IMR-90 (cell line): ENCODE measurements around the gene INHBE. TPM values are rescaled to one million over a fixed set of nuclear protein-coding genes. Genes with fewer than 3 reads are reported as not detected.
A peak's percentile ranks its signal among the peaks of the same experiment; 100 is the strongest.

Experiments used
- ATAC-seq: fragments of 200-7000 bp; cut with Tn5 transposase; 2 replicates; pipeline ENCODE4 v1.9.1; 2020; ENCODE audit warnings: low read depth, mild to moderate bottlenecking, moderate library complexity
- BruUV-seq: library from RNA; stranded (reverse); fragments of 400-500 nt; replicated peaks from 2 replicates; lab custom pipeline; 2021; lab: Mats Ljungman, UMichigan
- CTCF ChIA-PET: fragments of 300-600 bp; formaldehyde crosslinking; extraction: SDS; loops from one replicate; lab custom pipeline; 2021; ENCODE audit warnings: antibody characterized with exemption; lab: Yijun Ruan, JAX
- POLR2A ChIA-PET: fragments of 300-600 bp; sonication (Branson Sonifier 250); formaldehyde crosslinking; loops from one replicate; lab custom pipeline; 2022; ENCODE audit warnings: antibody characterized with exemption; ENCODE audit not compliant: unreplicated experiment; lab: Charles Lee
- DNase-seq: peaks from one replicate; pipeline ENCODE4 v3.0.0; 2013
- H2AFZ ChIP-seq: replicated peaks from 2 replicates; pipeline ENCODE3; 2013; ENCODE audit warnings: low read length, mild to moderate bottlenecking; ENCODE audit not compliant: poor library complexity
- H2AK5ac ChIP-seq: 2 replicates; pipeline ENCODE4 v1.6.1; 2013; ENCODE audit warnings: low read depth, low read length, inconsistent platforms
- H2AK9ac ChIP-seq: replicated peaks from 2 replicates; pipeline ENCODE3; 2013; ENCODE audit warnings: mild to moderate bottlenecking, low read depth, low read length, moderate library complexity; ENCODE audit not compliant: poor library complexity
- H2BK120ac ChIP-seq: 2 replicates; pipeline ENCODE4 v1.6.1; 2013; ENCODE audit warnings: low read depth, low read length, inconsistent platforms
- H2BK15ac ChIP-seq: 3 replicates; pipeline ENCODE4 v1.6.1; 2013; ENCODE audit warnings: low read depth, low read length, inconsistent platforms
- H2BK20ac ChIP-seq: 2 replicates; pipeline ENCODE4 v1.6.1; 2013; ENCODE audit warnings: low read depth, mild to moderate bottlenecking, inconsistent platforms, low read length, moderate library complexity
- H2BK5ac ChIP-seq: 2 replicates; pipeline ENCODE4 v1.6.1; 2013; ENCODE audit warnings: mild to moderate bottlenecking, low read depth, low read length, inconsistent platforms; ENCODE audit not compliant: poor library complexity, severe bottlenecking
- H3K14ac ChIP-seq: replicated peaks from 2 replicates; pipeline ENCODE4 v1.6.1; 2013; ENCODE audit warnings: low read depth, low read length, inconsistent platforms
- H3K18ac ChIP-seq: 2 replicates; pipeline ENCODE4 v1.6.1; 2013; ENCODE audit warnings: low read depth, low read length, control low read depth
- H3K23ac ChIP-seq: 2 replicates; pipeline ENCODE4 v1.6.1; 2013; ENCODE audit warnings: low read depth, low read length, inconsistent platforms
- H3K27ac ChIP-seq: 2 replicates; pipeline ENCODE4 v1.5.1; 2013; ENCODE audit warnings: mild to moderate bottlenecking, control low read depth, low read length; ENCODE audit not compliant: insufficient read depth
- H3K27me3 ChIP-seq: 2 replicates; pipeline ENCODE4 v1.6.1; 2013; ENCODE audit warnings: low read length; ENCODE audit not compliant: control insufficient read depth, insufficient read depth
- H3K36me3 ChIP-seq: 2 replicates; pipeline ENCODE4 v1.6.1; 2013; ENCODE audit warnings: low read length, mixed read lengths; ENCODE audit not compliant: control insufficient read depth, insufficient read depth
- H3K4ac ChIP-seq: 2 replicates; pipeline ENCODE4 v1.6.1; 2013; ENCODE audit warnings: low read depth, low read length, inconsistent platforms
- H3K4me1 ChIP-seq: 2 replicates; pipeline ENCODE4 v1.6.1; 2013; ENCODE audit warnings: low read length, mixed read lengths; ENCODE audit not compliant: control insufficient read depth, insufficient read depth
- H3K4me2 ChIP-seq: 2 replicates; pipeline ENCODE4 v1.6.1; 2013; ENCODE audit warnings: low read depth, mild to moderate bottlenecking, control low read depth, low read length, moderate library complexity
- H3K4me3 ChIP-seq: 2 replicates; pipeline ENCODE4 v1.5.1; 2013; ENCODE audit warnings: low read depth, mild to moderate bottlenecking, control low read depth, low read length, moderate library complexity; ENCODE audit not compliant: insufficient read depth
- H3K56ac ChIP-seq: 2 replicates; pipeline ENCODE4 v1.6.1; 2013; ENCODE audit warnings: low read length, inconsistent platforms; ENCODE audit not compliant: insufficient read depth; ENCODE audit errors: extremely low read depth
- H3K79me1 ChIP-seq, 2 experiments: 2 replicates each; pipeline ENCODE4 v1.6.1; 2013; ENCODE audit warnings: low read length in 2 of 2, inconsistent platforms in 1 of 2, low read depth in 1 of 2
- H3K9ac ChIP-seq: 2 replicates; pipeline ENCODE4 v1.6.1; 2013; ENCODE audit warnings: low read depth, low read length, control low read depth
- H3K9me1 ChIP-seq: 2 replicates; pipeline ENCODE4 v1.6.1; 2013; ENCODE audit warnings: low read length, inconsistent platforms; ENCODE audit not compliant: insufficient read depth
- H3K9me3 ChIP-seq: 2 replicates; pipeline ENCODE4 v1.6.1; 2013; ENCODE audit warnings: low read length; ENCODE audit not compliant: control insufficient read depth, insufficient read depth
- H4K20me1 ChIP-seq: 2 replicates; pipeline ENCODE4 v1.6.1; 2013; ENCODE audit warnings: low read length, inconsistent platforms; ENCODE audit not compliant: insufficient read depth
- H4K5ac ChIP-seq: 2 replicates; pipeline ENCODE4 v1.6.1; 2013; ENCODE audit warnings: mild to moderate bottlenecking, low read depth, low read length, control low read depth
- H4K8ac ChIP-seq, 2 experiments: 2 replicates each; pipeline ENCODE4 v1.6.1; 2013; ENCODE audit warnings: low read depth in 2 of 2, low read length in 2 of 2, control low read depth in 1 of 2, inconsistent platforms in 1 of 2
- H4K91ac ChIP-seq: 2 replicates; pipeline ENCODE4 v1.6.1; 2013; ENCODE audit warnings: low read depth, low read length, inconsistent platforms; ENCODE audit not compliant: insufficient read depth
- RAD21 ChIP-seq: IDR thresholded peaks from 2 replicates; pipeline ENCODE4 v1.6.1; 2012; ENCODE audit warnings: low read length, improper control_type of control experiment
- WGBS, 2 experiments: methylation state at CpG; one replicate each; pipeline versions ENCODE4 v1.1.5 to v1.1.7; 2013; ENCODE audit warnings: missing lambda C conversion rate in 2 of 2; ENCODE audit not compliant: insufficient read length in 1 of 2; ENCODE audit errors: extremely low coverage in 2 of 2; 5-methylcytosine and 5-hydroxymethylcytosine counted together
- dilution Hi-C: fragments of 300-500 bp; cut with HindIII; formaldehyde crosslinking; loops from one replicate; pipeline ENCODE4 v1.14.3; 2018; ENCODE audit warnings: low sequenced_read_pairs; ENCODE audit not compliant: unreplicated experiment
- in situ Hi-C: fragments of 300-500 bp; cut with MboI; formaldehyde crosslinking; loops from 3 replicates; pipeline ENCODE4 v1.14.3; 2019; ENCODE audit warnings: low sequenced_read_pairs, inconsistent platforms, mixed read lengths
- intact Hi-C: fragments of 100-400 bp; cut with micrococcal nuclease; formaldehyde crosslinking; loops from 2 replicates; pipeline ENCODE4 v1.10.0; 2022
- polyA plus RNA-seq, 3 experiments: library from polyadenylated mRNA; depleted of rRNA; stranded (reverse); fragments of >200 nt; gene quantifications; 2 replicates each; pipeline ENCODE4 v1.2.3, GENCODE V29; 2012; ENCODE audit warnings: low replicate concordance in 1 of 3
- total RNA-seq: library from RNA; depleted of rRNA; stranded (reverse); fragments of >200 nt; gene quantifications from 2 replicates; pipeline ENCODE4 v1.2.3, GENCODE V29; 2012
- TF ChIP-seq, protein P1 (sequence below): fragments of 150-350 bp; IDR thresholded peaks from 2 replicates; pipeline ENCODE4 v1.6.1; 2017; ENCODE audit warnings: mild to moderate bottlenecking, antibody characterized with exemption, low read length, low read depth

Gene INHBE
- total and polyA plus RNA-seq, 2 of the 4 experiments (the other 2 are of a cell fraction): 0.90 to 1.7 TPM

DNA sequence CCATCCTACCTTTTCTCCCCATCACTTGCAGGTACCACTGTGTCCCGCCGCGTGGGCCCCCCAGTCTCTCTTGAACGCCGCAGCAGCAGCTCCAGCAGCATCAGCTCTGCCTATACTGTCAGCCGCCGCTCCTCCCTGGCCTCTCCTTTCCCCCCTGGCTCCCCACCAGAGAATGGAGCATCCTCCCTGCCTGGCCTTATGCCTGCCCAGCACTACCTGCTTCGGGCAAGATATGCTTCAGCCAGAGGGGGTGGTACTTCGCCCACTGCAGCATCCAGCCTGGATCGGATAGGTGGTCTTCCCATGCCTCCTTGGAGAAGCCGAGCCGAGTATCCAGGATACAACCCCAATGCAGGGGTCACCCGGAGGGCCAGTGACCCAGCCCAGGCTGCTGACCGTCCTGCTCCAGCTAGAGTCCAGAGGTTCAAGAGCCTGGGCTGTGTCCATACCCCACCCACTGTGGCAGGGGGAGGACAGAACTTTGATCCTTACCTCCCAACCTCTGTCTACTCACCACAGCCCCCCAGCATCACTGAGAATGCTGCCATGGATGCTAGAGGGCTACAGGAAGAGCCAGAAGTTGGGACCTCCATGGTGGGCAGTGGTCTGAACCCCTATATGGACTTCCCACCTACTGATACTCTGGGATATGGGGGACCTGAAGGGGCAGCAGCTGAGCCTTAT is 15.3 kb downstream of the INHBE start:
- H3K4ac ChIP-seq: no peak overlapping the region
- ChIA-PET CTCF (interaction anchor here (0.6 kb wide), 1 partner anchor 12 kb away, joined by 3 read pairs; no protein-coding TSS in a partner anchor), POLR2A (no interaction called here)
- 0 out of 2 replicates have a peak, but pooled peaks cover under 1% of the 10 kb centered on the region for H3K4me1 ChIP-seq
- peaks cover 42% of the 10 kb centered on the region for H3K27me3 ChIP-seq
- no peak overlapping the region for H2AFZ ChIP-seq
- DNase-seq: no peak
- H2BK15ac ChIP-seq: no peak overlapping the region
- intact Hi-C loops: no loop called here
- no peak overlapping the region for H2BK5ac ChIP-seq
- peaks cover 6% of the 10 kb centered on the region; the same call in 1 of the 2 replicates for H3K9me1 ChIP-seq
- no peak overlapping the region for H3K4me2 ChIP-seq
- no peak overlapping the region for H3K27ac ChIP-seq
- H3K9me3 ChIP-seq: no peaks in the 10 kb centered on the region; the same call in 1 of the 2 replicates
- H4K5ac ChIP-seq: no peak overlapping the region
- TF ChIP-seq, protein P1, sequence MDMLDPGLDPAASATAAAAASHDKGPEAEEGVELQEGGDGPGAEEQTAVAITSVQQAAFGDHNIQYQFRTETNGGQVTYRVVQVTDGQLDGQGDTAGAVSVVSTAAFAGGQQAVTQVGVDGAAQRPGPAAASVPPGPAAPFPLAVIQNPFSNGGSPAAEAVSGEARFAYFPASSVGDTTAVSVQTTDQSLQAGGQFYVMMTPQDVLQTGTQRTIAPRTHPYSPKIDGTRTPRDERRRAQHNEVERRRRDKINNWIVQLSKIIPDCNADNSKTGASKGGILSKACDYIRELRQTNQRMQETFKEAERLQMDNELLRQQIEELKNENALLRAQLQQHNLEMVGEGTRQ: no peak
- TF ChIP-seq RAD21: no peak
- no peak overlapping the region for H3K14ac ChIP-seq
- no peak overlapping the region for H3K9ac ChIP-seq
- H2BK20ac ChIP-seq: no peak overlapping the region
- no peak for ATAC-seq
- H3K79me1 ChIP-seq: no peaks in the 10 kb centered on the region
- H4K8ac ChIP-seq: no peak overlapping the region
- H3K23ac ChIP-seq: no peak overlapping the region
- H3K18ac ChIP-seq: no peak overlapping the region
- no TSS peak for BruUV-seq
- no peak overlapping the region for H3K4me3 ChIP-seq
- no peaks in the 10 kb centered on the region for H3K36me3 ChIP-seq
- no peak overlapping the region for H3K56ac ChIP-seq
- no peaks in the 10 kb centered on the region for H4K20me1 ChIP-seq
- H2BK120ac ChIP-seq: no peak overlapping the region
- WGBS, 2 experiments: 97% methylated on average over 5 of the region's 14 CpGs; no CpG with 5 or more reads in 1 of the 2 experiments
- no peak overlapping the region for H2AK5ac ChIP-seq
- H4K91ac ChIP-seq: no peak overlapping the region
- H2AK9ac ChIP-seq: peak overlapping the region; percentile 13
- in situ Hi-C loops: no loop called here
- dilution Hi-C loops: no loop called here
